ENCODE measurements around the gene DAO.

DAO gene

GRCh38 chr12:108845696-108846095, 34.2 kb upstream of the DAO start:
- no peak for DNase-seq (ENCODE audit: low read depth in 1 of 2, low spot score in 1 of 2)
- Histone ChIP-seq H3K27ac (replicated peaks) (0 out of 2 replicates have a peak overlapping the region, but pooled peaks have one; percentile 34), H3K4me3 (replicated peaks; ENCODE audit: insufficient read depth, low read length) (no peak overlapping the region), H3K27me3 (ENCODE audit: insufficient read depth, poor library complexity, severe bottlenecking) (no peaks in the 10 kb centered on the region)
- TF ChIP-seq POLR2AphosphoS5 (IDR thresholded peaks at IDR 0.05; ENCODE audit: low read depth): no peak
- TF ChIP-seq GABPA (IDR thresholded peaks at IDR 0.05; ENCODE audit: low read depth): no peak

GRCh38 chr12:108846290-108846701, 33.6 kb upstream of the DAO start:
- Histone ChIP-seq H3K4me3 (replicated peaks; ENCODE audit: insufficient read depth, low read length) (no peak overlapping the region), H3K27ac (replicated peaks) (no peak overlapping the region), H3K27me3 (ENCODE audit: insufficient read depth, poor library complexity, severe bottlenecking) (no peaks in the 10 kb centered on the region)
- peak in 1 of 2 experiments; percentile 25 for DNase-seq (ENCODE audit: low read depth in 1 of 2, low spot score in 1 of 2)
- TF ChIP-seq REST (IDR thresholded peaks at IDR 0.05; ENCODE audit: insufficient replicate concordance, low read depth) (no peak), GABPA (IDR thresholded peaks at IDR 0.05; ENCODE audit: low read depth) (no peak), POLR2AphosphoS5 (IDR thresholded peaks at IDR 0.05; ENCODE audit: low read depth) (no peak), CTCF (IDR thresholded peaks at IDR 0.05; ENCODE audit: insufficient read depth, low read length) (no peak), SPI1 (IDR thresholded peaks at IDR 0.05; ENCODE audit: borderline replicate concordance, low read depth) (no peak)

- TF ChIP-seq SPI1 (IDR thresholded peaks at IDR 0.05; ENCODE audit: borderline replicate concordance, low read depth) (no peak), CTCF (IDR thresholded peaks at IDR 0.05; ENCODE audit: insufficient read depth, low read length) (no peak), POLR2AphosphoS5 (IDR thresholded peaks at IDR 0.05; ENCODE audit: low read depth) (no peak), GABPA (IDR thresholded peaks at IDR 0.05; ENCODE audit: low read depth) (no peak), REST (IDR thresholded peaks at IDR 0.05; ENCODE audit: insufficient replicate concordance, low read depth) (no peak)
- no peaks in the 10 kb centered on the region for H3K27me3 ChIP-seq (ENCODE audit: insufficient read depth, poor library complexity, severe bottlenecking)
- H3K27ac ChIP-seq (replicated peaks): no peak overlapping the region
- DNase-seq (ENCODE audit: low read depth in 1 of 2, low spot score in 1 of 2): no peak
- no peak overlapping the region for H3K4me3 ChIP-seq (replicated peaks; ENCODE audit: insufficient read depth, low read length)
These were observed 32.2 kb upstream of the DAO start for GRCh38 chr12:108847705-108848104.

- no peak for TF ChIP-seq CTCF (IDR thresholded peaks at IDR 0.05; ENCODE audit: insufficient read depth, low read length)
- no peak for TF ChIP-seq POLR2AphosphoS5 (IDR thresholded peaks at IDR 0.05; ENCODE audit: low read depth)
- no peak for TF ChIP-seq GABPA (IDR thresholded peaks at IDR 0.05; ENCODE audit: low read depth)
- TF ChIP-seq SPI1 (IDR thresholded peaks at IDR 0.05; ENCODE audit: borderline replicate concordance, low read depth): no peak
- TF ChIP-seq REST (IDR thresholded peaks at IDR 0.05; ENCODE audit: insufficient replicate concordance, low read depth): no peak
- H3K4me3 ChIP-seq (replicated peaks; ENCODE audit: insufficient read depth, low read length): no peak overlapping the region
- DNase-seq (ENCODE audit: low read depth in 1 of 2, low spot score in 1 of 2): no peak
- H3K27ac ChIP-seq (replicated peaks): no peak overlapping the region
- H3K27me3 ChIP-seq (ENCODE audit: insufficient read depth, poor library complexity, severe bottlenecking): no peaks in the 10 kb centered on the region
These were observed 30.2 kb upstream of the DAO start for GRCh38 chr12:108849660-108850059.

Measured in HL-60 (cell line).